DOHH2 (cell line): ENCODE results near the gene ADI1.

Source experiments
- EZH2phosphoT487 ChIP-seq: fragments of 200-600 bp; sonication (generic); IDR thresholded peaks from 2 replicates; pipeline ENCODE4 v1.6.1; 2017; ENCODE audit warnings: borderline replicate concordance, mild to moderate bottlenecking, antibody characterized with exemption, low read length, moderate library complexity, mixed read lengths
- TF ChIP-seq, protein P1 (sequence below): fragments of 200-600 bp; sonication (generic); IDR thresholded peaks from one replicate; pipeline ENCODE4 v1.5.1; 2014; ENCODE audit warnings: antibody characterized with exemption, mild to moderate bottlenecking, low read depth, low read length; ENCODE audit not compliant: poor library complexity, severe bottlenecking

- TF ChIP-seq, protein P1, sequence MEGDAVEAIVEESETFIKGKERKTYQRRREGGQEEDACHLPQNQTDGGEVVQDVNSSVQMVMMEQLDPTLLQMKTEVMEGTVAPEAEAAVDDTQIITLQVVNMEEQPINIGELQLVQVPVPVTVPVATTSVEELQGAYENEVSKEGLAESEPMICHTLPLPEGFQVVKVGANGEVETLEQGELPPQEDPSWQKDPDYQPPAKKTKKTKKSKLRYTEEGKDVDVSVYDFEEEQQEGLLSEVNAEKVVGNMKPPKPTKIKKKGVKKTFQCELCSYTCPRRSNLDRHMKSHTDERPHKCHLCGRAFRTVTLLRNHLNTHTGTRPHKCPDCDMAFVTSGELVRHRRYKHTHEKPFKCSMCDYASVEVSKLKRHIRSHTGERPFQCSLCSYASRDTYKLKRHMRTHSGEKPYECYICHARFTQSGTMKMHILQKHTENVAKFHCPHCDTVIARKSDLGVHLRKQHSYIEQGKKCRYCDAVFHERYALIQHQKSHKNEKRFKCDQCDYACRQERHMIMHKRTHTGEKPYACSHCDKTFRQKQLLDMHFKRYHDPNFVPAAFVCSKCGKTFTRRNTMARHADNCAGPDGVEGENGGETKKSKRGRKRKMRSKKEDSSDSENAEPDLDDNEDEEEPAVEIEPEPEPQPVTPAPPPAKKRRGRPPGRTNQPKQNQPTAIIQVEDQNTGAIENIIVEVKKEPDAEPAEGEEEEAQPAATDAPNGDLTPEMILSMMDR: no peak
- no peak for TF ChIP-seq EZH2phosphoT487
Observed at GRCh38 chr2:3491306-3491705, 28.0 kb downstream of the ADI1 start.
